ENCODE data around the gene LRRC37A.
"Not testable (repeated sequence)": the region's sequence is repeated elsewhere in the genome, so short reads cannot be mapped to it uniquely, and the experiment has no call there.

The LRRC37A gene

DNA sequence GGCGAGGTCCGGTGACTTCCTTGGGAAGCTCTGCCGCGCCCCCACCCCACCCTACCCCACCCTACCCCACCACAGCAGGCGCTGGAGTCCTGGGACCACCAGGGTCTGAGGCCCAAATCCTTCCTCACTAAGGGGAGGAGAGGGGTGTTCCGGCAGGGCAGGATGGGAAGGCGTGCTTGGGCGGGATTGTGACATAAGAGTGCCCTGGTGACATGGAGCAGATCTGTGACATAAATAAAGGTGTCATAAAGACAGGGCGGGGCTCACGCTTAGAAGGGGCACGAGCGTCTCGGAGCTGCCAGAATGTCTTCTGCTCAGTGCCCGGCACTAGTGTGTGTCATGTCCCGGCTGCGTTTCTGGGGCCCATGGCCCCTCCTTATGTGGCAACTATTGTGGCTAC lies at the start of gene LRRC37A:
TSS of gene LRRC37A (plus strand) at position 301 of the 400 bp plus-strand sequence. CDS start at position 304, 3 bp downstream.
- H3K4me1 ChIP-seq (ENCODE audit: control insufficient read depth, insufficient read depth, low read length); H3K27me3 ChIP-seq (ENCODE audit: control insufficient read depth, insufficient read depth, low read length); H3K27ac ChIP-seq (ENCODE audit: low read depth, low read length); H3K9ac ChIP-seq (ENCODE audit: low read length); H3K4me3 ChIP-seq (ENCODE audit: low read length); H3K36me3 ChIP-seq (ENCODE audit: control insufficient read depth, insufficient read depth, low read length): not testable (repeated sequence)

DNA sequence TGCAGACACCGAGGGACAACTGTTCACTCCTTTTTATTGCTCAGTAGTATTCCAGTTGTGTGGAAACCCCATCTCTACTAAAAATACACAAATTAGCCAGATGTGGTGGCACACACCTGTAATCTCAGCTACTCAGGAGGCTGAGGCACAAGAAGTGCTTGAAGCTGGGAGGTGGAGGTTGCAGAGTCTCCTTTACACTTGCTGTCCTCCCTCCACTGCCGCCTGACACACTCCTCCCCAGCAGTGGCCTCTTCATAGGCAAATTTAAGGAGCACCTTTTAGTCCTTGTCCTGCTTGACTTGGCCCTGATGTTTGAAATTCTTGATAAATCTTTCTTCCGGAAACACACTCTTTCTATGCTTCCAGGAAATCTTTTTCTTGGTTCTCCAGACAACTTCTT lies 45.8 kb upstream of the LRRC37A start:
- H3K36me3 ChIP-seq (ENCODE audit: control insufficient read depth, insufficient read depth, low read length); H3K9ac ChIP-seq (ENCODE audit: low read length); H3K27me3 ChIP-seq (ENCODE audit: control insufficient read depth, insufficient read depth, low read length); H3K27ac ChIP-seq (ENCODE audit: low read depth, low read length); H3K4me3 ChIP-seq (ENCODE audit: low read length); H3K4me1 ChIP-seq (ENCODE audit: control insufficient read depth, insufficient read depth, low read length): not testable (repeated sequence)

DNA sequence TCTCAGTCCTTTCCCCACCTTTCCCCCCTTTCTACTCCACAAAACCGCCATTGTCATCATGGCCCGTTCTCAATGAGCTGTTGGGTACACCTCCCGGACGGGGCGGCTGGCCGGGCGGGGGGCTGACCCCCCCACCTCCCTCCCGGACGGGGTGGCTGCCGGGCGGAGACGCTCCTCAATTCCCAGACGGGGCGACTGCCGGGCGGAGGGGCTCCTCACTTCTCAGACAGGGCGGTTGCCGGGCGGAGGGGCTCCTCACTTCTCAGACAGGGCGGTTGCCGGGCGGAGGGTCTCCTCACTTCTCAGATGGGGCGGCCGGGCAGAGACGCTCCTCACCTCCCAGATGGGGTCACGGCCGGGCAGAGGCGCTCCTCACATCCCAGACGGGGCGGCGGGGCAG lies 42.1 kb upstream of the LRRC37A start:
- not testable (repeated sequence) for H3K4me1 ChIP-seq (ENCODE audit: control insufficient read depth, insufficient read depth, low read length); H3K9ac ChIP-seq (ENCODE audit: low read length); H3K27ac ChIP-seq (ENCODE audit: low read depth, low read length); H3K4me3 ChIP-seq (ENCODE audit: low read length); H3K27me3 ChIP-seq (ENCODE audit: control insufficient read depth, insufficient read depth, low read length); H3K36me3 ChIP-seq (ENCODE audit: control insufficient read depth, insufficient read depth, low read length)

DNA sequence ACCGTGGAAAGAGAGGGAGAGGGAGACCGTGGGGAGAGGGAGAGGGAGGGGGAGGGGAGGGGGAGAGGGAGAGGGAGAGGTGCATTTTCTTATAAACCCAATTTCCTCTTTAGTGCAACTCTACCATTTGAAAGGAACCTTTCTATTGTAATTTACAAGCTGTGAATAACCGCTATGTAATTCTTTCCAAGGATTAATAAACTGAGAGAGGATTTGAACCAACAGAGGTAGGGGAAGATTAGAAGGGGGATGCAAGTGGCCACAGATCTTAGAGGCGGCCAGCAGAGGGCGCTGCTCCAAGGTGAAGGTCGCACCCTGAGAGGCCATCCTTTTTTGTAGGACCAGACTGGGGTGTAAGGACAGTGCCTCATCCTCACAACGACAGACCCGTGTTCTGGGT lies 41.2 kb upstream of the LRRC37A start:
- H3K36me3 ChIP-seq (ENCODE audit: control insufficient read depth, insufficient read depth, low read length); H3K4me3 ChIP-seq (ENCODE audit: low read length); H3K27me3 ChIP-seq (ENCODE audit: control insufficient read depth, insufficient read depth, low read length); H3K27ac ChIP-seq (ENCODE audit: low read depth, low read length); H3K9ac ChIP-seq (ENCODE audit: low read length); H3K4me1 ChIP-seq (ENCODE audit: control insufficient read depth, insufficient read depth, low read length): not testable (repeated sequence)

DNA sequence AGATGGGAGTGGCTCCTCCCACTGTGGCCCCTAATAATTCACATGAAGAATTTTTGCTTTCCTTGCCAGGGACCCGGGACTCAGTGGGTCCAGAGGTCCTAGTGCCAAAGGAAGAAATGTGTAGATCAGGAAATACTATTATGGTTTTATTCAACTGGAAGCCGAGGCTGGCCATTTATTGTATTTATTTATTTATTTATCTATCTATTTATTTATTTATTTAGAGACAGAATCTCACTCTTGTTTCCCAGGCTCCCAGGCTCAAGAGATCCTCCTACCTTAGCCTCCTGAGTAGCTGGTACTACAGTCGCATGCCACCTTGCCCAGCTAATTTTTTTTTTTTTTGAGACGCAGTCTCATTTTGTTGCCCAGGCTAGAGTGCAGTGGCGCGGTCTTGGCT lies 40.7 kb upstream of the LRRC37A start:
- H3K36me3 ChIP-seq (ENCODE audit: control insufficient read depth, insufficient read depth, low read length); H3K4me3 ChIP-seq (ENCODE audit: low read length); H3K4me1 ChIP-seq (ENCODE audit: control insufficient read depth, insufficient read depth, low read length); H3K27me3 ChIP-seq (ENCODE audit: control insufficient read depth, insufficient read depth, low read length); H3K9ac ChIP-seq (ENCODE audit: low read length); H3K27ac ChIP-seq (ENCODE audit: low read depth, low read length): not testable (repeated sequence)

DNA sequence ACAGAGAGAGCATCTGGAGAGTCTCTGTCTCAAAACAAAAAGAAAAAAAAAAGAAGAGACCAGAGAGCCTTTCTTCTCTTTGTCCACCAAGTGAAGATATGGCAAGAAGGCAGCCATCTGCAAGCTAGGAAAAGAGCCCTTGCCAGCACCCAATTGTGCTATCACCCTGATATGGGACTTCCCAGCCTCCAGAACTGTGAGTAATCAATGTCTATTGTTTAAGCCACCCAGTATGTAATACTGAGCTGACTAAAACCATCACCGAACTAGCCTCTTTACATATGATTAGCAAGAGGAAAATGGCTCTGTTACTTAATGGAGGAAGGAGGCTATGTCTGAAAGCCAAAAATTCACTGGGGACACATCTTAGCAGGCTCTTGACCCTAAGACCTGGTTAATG lies 38.6 kb upstream of the LRRC37A start:
- H3K9ac ChIP-seq (ENCODE audit: low read length); H3K4me1 ChIP-seq (ENCODE audit: control insufficient read depth, insufficient read depth, low read length); H3K27me3 ChIP-seq (ENCODE audit: control insufficient read depth, insufficient read depth, low read length); H3K4me3 ChIP-seq (ENCODE audit: low read length); H3K27ac ChIP-seq (ENCODE audit: low read depth, low read length); H3K36me3 ChIP-seq (ENCODE audit: control insufficient read depth, insufficient read depth, low read length): not testable (repeated sequence)

DNA sequence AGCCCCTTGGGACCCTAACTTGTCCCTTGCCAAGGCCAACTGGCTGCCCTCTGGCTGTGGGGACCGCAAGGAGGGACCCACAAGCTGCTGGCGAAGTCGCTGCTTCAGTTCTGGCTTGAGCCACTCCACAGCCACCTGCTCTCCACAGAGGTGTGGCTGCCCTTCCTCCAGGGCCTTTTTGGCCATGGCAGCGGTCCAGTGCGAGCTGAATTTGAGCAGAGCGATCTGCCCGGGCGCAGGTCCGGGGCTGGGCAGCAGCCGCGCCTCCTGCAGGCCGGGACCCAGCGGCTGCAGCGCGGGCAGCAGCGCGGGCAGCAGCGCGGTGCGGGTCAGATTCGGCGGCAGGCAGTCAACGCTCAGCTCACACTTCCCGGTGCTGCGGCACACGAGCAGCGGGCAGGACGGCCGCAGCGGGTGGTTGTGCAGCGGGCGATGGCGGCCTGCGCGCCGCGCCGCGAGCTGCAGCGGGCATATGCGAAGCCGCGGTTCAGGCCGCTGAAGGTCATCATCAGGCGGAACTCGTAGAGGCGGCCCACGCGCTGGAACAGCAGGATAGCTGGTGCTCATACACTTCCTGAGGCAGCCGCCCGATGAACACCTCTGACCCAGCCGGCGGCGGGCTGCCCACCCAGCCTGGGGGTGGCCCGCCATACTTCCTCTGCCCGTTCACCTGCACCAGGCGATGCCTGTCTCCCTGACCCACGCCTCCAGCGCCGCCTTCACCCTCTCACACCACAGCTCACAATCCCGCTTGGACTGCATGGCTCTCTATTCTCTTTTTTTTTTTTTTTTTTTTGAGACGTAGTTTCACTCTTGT lies 34.9 kb upstream of the LRRC37A start:
- H3K9ac ChIP-seq (ENCODE audit: low read length); H3K27me3 ChIP-seq (ENCODE audit: control insufficient read depth, insufficient read depth, low read length); H3K27ac ChIP-seq (ENCODE audit: low read depth, low read length); H3K36me3 ChIP-seq (ENCODE audit: control insufficient read depth, insufficient read depth, low read length); H3K4me1 ChIP-seq (ENCODE audit: control insufficient read depth, insufficient read depth, low read length): not testable (repeated sequence)
- H3K4me3 ChIP-seq (ENCODE audit: low read length), result peak overlapping the region; percentile 59

DNA sequence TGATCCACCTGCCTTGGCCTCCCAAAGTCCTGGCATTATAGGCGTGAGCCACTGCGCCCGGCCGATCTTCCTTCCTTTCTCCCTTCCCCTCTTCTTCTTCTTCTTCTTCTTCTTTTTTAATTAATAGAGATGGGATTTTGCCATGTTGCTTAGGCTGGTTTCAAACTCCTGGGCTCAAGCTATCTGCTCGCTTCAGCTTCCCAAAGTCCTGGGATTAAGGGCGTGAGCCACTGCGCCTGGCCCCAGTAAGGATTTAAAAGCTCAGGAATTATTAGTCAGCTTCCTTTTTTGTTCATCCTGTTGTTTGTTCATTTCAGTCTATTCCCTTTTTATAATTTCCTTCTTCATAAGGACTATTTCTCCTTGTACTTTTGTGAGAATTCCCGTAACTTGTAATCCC lies 32.7 kb upstream of the LRRC37A start:
- no peaks in the 10 kb centered on the region for H3K36me3 ChIP-seq (ENCODE audit: control insufficient read depth, insufficient read depth, low read length)
- H3K4me3 ChIP-seq (ENCODE audit: low read length), result no peak overlapping the region
- H3K27ac ChIP-seq (ENCODE audit: low read depth, low read length), result no peak overlapping the region
- H3K9ac ChIP-seq (ENCODE audit: low read length), result no peak overlapping the region
- H3K4me1 ChIP-seq (ENCODE audit: control insufficient read depth, insufficient read depth, low read length), result peaks cover 6% of the 10 kb centered on the region
- no peaks in the 10 kb centered on the region for H3K27me3 ChIP-seq (ENCODE audit: control insufficient read depth, insufficient read depth, low read length)

DNA sequence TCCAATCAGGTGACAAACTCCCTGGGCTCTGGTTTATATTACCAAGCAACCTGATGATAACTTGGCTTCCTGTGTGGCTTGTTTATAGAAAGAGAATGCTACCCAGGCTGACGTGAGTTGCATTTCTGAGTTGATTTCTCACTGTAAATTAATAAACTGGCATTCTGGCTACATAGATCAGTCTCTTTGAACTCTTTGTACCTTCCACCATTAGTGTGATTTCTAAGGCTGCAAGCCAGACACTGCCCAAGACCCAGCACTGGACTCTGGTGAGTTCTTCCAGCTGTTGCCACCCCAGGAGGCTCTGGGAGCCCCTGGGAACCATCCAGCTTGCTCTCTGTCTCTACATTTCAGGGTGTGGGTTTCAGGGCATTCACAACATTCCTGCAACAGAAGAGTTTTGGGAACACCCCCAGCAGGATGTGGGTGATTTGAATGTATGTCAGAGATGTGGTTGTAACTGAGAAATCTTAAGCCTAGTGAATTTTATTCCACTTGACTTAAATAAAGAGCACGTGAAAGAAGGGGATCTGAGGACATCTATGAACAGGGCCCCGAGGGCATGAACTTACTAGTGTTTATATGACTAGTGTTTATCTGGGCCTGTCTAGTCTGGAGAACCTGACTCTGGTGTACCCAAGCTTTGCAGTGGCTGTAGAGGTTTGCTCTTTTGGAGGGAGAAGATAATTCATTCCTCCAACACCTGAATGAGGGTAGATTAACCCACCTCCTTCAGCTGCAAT lies 30.3 kb upstream of the LRRC37A start:
- no peak overlapping the region for H3K4me3 ChIP-seq (ENCODE audit: low read length)
- no peak overlapping the region for H3K27ac ChIP-seq (ENCODE audit: low read depth, low read length)
- H3K9ac ChIP-seq (ENCODE audit: low read length), result no peak overlapping the region
- peaks cover 6% of the 10 kb centered on the region for H3K4me1 ChIP-seq (ENCODE audit: control insufficient read depth, insufficient read depth, low read length)
- H3K27me3 ChIP-seq (ENCODE audit: control insufficient read depth, insufficient read depth, low read length), result no peaks in the 10 kb centered on the region
- no peaks in the 10 kb centered on the region for H3K36me3 ChIP-seq (ENCODE audit: control insufficient read depth, insufficient read depth, low read length)

DNA sequence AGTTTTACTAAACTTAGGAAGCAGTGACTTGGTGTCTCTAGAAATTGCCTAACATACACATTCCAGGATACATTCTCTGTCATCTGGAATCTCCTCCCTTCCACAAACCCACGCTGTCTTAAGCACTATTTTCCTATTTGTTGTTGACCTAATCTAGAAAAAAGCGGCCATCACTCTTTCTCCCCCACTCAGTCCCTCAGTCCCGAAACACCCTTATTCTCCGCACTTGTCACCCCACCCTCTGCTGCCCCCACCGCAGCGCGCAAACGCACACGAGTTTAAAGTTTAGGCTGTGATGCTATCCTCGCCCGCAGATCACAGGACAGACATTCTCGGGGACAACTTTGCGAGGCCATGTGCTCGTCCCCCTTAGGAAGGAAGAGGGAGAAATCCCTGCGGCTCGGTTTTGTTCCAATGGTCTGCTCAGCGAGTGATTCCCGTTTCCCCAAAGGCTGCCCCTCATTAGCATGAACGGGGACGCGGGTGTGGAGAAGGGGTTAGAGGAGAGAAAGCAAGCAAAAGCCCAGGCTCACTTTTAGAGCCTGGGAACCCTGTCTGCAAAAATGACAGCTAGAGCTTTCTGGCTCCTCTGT lies 28.8 kb upstream of the LRRC37A start:
- H3K4me1 ChIP-seq (ENCODE audit: control insufficient read depth, insufficient read depth, low read length); H3K36me3 ChIP-seq (ENCODE audit: control insufficient read depth, insufficient read depth, low read length); H3K27me3 ChIP-seq (ENCODE audit: control insufficient read depth, insufficient read depth, low read length): not testable (repeated sequence)
- peak overlapping the region; percentile 54 for H3K9ac ChIP-seq (ENCODE audit: low read length)
- peak overlapping the region; percentile 89 for H3K27ac ChIP-seq (ENCODE audit: low read depth, low read length)
- H3K4me3 ChIP-seq (ENCODE audit: low read length), result peak overlapping the region; percentile 75

DNA sequence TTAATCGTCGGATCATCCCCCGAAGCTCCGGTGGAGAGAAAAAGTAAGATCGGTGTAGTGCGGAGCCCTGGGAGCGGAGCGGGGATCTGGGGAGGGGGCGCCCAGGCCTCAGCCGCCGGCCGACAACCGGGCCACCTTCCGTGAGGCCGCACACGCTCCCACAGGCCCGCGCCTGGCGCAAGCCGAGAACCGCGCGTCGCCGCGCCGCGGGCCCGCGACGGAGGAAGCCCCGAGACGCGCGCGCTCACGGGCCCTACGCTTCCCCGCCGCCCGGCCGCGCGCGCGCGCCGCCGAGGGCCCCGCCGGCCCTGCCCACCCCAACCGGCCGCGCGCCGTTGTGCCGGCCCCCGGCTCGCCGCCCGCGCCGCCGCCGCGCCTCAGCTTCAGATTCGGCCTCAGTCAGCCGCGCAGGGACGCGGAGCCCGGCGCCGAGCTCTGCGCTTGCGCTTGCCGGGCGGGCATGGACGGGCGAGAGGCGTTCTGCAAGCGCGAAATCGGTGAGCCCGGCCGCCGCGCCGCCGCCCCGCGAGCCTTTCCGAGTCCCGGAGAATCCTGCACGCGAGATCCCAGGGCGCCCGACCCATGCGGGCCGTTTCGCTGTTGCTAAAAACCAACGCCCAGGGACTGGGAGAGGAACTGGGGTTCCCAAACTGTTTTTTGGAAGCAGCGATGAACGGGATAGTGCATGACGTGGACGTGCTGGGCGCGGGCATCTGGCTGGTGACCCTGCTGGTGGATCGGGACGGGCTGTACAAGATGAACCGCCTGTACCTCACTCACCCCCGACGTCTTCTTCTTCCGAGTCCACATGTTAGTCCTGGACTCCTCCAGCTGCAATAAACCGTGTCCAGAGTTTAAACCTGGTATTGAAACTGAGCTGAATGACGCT lies 28.0 kb upstream of the LRRC37A start:
- Histone ChIP-seq H3K27ac (ENCODE audit: low read depth, low read length) (peak overlapping the region; percentile 89), H3K4me1 (ENCODE audit: control insufficient read depth, insufficient read depth, low read length) (peaks cover 6% of the 10 kb centered on the region), H3K27me3 (ENCODE audit: control insufficient read depth, insufficient read depth, low read length) (no peaks in the 10 kb centered on the region), H3K9ac (ENCODE audit: low read length) (peak overlapping the region; percentile 54), H3K4me3 (ENCODE audit: low read length) (peak overlapping the region; percentile 87), H3K36me3 (ENCODE audit: control insufficient read depth, insufficient read depth, low read length) (no peaks in the 10 kb centered on the region)

DNA sequence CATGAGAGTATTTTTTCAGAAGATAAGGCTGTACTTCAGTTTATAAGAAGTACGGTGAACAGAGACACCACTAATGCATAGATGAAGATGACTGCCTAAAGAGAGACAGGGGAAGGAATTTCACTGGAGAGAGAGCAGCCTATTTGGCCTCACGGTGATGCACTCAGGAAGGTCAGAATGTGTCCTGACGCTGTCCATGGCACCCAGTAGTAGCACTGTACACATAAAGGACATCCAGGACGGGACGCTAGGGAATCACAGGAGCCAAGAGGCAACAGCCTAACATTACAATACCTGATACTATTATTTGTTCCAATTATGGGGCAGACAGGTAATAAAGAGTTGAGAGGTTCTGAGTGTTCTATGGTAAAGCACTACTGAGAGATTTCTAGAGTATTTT lies 24.9 kb upstream of the LRRC37A start:
- Histone ChIP-seq H3K27ac (ENCODE audit: low read depth, low read length) (no peak overlapping the region), H3K36me3 (ENCODE audit: control insufficient read depth, insufficient read depth, low read length) (no peaks in the 10 kb centered on the region), H3K4me3 (ENCODE audit: low read length) (no peak overlapping the region), H3K9ac (ENCODE audit: low read length) (no peak overlapping the region), H3K27me3 (ENCODE audit: control insufficient read depth, insufficient read depth, low read length) (no peaks in the 10 kb centered on the region), H3K4me1 (ENCODE audit: control insufficient read depth, insufficient read depth, low read length) (peaks cover 6% of the 10 kb centered on the region)

All from rectal smooth muscle tissue (tissue), 1 donor.